A673 (cell line): ENCODE data around the gene MLXIP. TPM values are rescaled to one million over a fixed set of nuclear protein-coding genes. Genes with fewer than 3 reads are reported as not detected.

ENCODE experiments used
- BruUV-seq: library from RNA; stranded (reverse); fragments of 400-500 nt; replicated peaks from 2 replicates; lab custom pipeline; 2021; lab: Mats Ljungman, UMichigan
- CTCF ChIA-PET: fragments of 300-600 bp; sonication (Branson Sonifier 250); formaldehyde crosslinking; loops from one replicate; lab custom pipeline; 2022; ENCODE audit warnings: antibody characterized with exemption; lab: Charles Lee
- POLR2A ChIA-PET: fragments of 300-600 bp; sonication (Branson Sonifier 250); formaldehyde crosslinking; loops from one replicate; lab custom pipeline; 2022; ENCODE audit warnings: antibody characterized with exemption; ENCODE audit not compliant: low non-redundant PET; lab: Charles Lee
- DNase-seq: peaks from one replicate; pipeline ENCODE4 v3.0.0-alpha.2; 2015; ENCODE audit warnings: low spot score
- H3K27ac ChIP-seq: fragments of 200-600 bp; sonication (generic); 2 replicates; pipeline ENCODE4 v1.5.1; 2016; ENCODE audit warnings: mixed run types, low read depth, mild to moderate bottlenecking, mixed read lengths, antibody characterized with exemption, low read length; ENCODE audit not compliant: poor library complexity, severe bottlenecking
- H3K27me3 ChIP-seq: fragments of 200-600 bp; sonication (generic); replicated peaks from 2 replicates; pipeline ENCODE4 v1.6.1; 2017; ENCODE audit warnings: mixed run types, low read depth, mild to moderate bottlenecking, mixed read lengths, antibody characterized with exemption, low read length; ENCODE audit not compliant: insufficient read depth, poor library complexity
- H3K36me3 ChIP-seq: fragments of 200-600 bp; sonication (generic); 2 replicates; pipeline ENCODE4 v1.6.1; 2016; ENCODE audit warnings: mixed run types, mild to moderate bottlenecking, mixed read lengths, antibody characterized with exemption, low read length; ENCODE audit not compliant: insufficient read depth, poor library complexity, severe bottlenecking
- H3K4me1 ChIP-seq: fragments of 200-600 bp; sonication (generic); 2 replicates; pipeline ENCODE4 v1.6.1; 2017; ENCODE audit warnings: mixed run types, mild to moderate bottlenecking, mixed read lengths, antibody characterized with exemption, low read length; ENCODE audit not compliant: insufficient read depth, poor library complexity, severe bottlenecking
- H3K4me3 ChIP-seq: fragments of 200-600 bp; sonication (generic); 2 replicates; pipeline ENCODE4 v1.5.1; 2016; ENCODE audit warnings: low read depth, mixed run types, mild to moderate bottlenecking, mixed read lengths, low read length; ENCODE audit not compliant: poor library complexity, severe bottlenecking
- H3K9me3 ChIP-seq: fragments of 200-600 bp; sonication (generic); 2 replicates; pipeline ENCODE4 v1.6.1; 2016; ENCODE audit warnings: mixed run types, low read depth, mild to moderate bottlenecking, mixed read lengths, antibody characterized with exemption, low read length; ENCODE audit not compliant: poor library complexity, severe bottlenecking
- EZH2 ChIP-seq: fragments of 200-600 bp; sonication (generic); IDR thresholded peaks from 2 replicates; pipeline ENCODE4 v1.6.1; 2017; ENCODE audit warnings: borderline replicate concordance, low read depth, mild to moderate bottlenecking, mixed read lengths, antibody characterized with exemption, low read length; ENCODE audit not compliant: poor library complexity, severe bottlenecking
- intact Hi-C: fragments of 100-400 bp; cut with micrococcal nuclease; formaldehyde crosslinking; loops from one replicate; pipeline ENCODE4 v1.10.0; 2022; ENCODE audit not compliant: unreplicated experiment
- total RNA-seq: library from RNA; stranded (reverse); gene quantifications from 2 replicates; pipeline ENCODE4 v1.2.3, GENCODE V29; 2021
- TF ChIP-seq, protein P1 (sequence below): fragments of 300-800, 200-600 bp; sonication (generic); conservative IDR thresholded peaks from 2 replicates; pipeline ENCODE4 v1.5.1; 2017; ENCODE audit warnings: low read depth, mild to moderate bottlenecking, antibody characterized with exemption, low read length, moderate library complexity, mixed read lengths

MLXIP gene
- total RNA-seq, 1 experiment from 2014 or later, result 32.7 TPM

GRCh38 chr12:122067548-122067947 lies 11.0 kb upstream of the MLXIP start:
- Histone ChIP-seq H3K4me3 (no peak overlapping the region), H3K36me3 (no peaks in the 10 kb centered on the region), H3K9me3 (no peaks in the 10 kb centered on the region), H3K27ac (no peak overlapping the region), H3K4me1 (peaks cover 19% of the 10 kb centered on the region), H3K27me3 (no peaks in the 10 kb centered on the region)
- TF ChIP-seq, protein P1, sequence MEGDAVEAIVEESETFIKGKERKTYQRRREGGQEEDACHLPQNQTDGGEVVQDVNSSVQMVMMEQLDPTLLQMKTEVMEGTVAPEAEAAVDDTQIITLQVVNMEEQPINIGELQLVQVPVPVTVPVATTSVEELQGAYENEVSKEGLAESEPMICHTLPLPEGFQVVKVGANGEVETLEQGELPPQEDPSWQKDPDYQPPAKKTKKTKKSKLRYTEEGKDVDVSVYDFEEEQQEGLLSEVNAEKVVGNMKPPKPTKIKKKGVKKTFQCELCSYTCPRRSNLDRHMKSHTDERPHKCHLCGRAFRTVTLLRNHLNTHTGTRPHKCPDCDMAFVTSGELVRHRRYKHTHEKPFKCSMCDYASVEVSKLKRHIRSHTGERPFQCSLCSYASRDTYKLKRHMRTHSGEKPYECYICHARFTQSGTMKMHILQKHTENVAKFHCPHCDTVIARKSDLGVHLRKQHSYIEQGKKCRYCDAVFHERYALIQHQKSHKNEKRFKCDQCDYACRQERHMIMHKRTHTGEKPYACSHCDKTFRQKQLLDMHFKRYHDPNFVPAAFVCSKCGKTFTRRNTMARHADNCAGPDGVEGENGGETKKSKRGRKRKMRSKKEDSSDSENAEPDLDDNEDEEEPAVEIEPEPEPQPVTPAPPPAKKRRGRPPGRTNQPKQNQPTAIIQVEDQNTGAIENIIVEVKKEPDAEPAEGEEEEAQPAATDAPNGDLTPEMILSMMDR, result no peak
- no peak for TF ChIP-seq EZH2
- ChIA-PET POLR2A (no interaction called here), CTCF (no interaction called here)
- intact Hi-C loops, result no loop called here
- DNase-seq, result no peak
- BruUV-seq, result no TSS peak

DNA sequence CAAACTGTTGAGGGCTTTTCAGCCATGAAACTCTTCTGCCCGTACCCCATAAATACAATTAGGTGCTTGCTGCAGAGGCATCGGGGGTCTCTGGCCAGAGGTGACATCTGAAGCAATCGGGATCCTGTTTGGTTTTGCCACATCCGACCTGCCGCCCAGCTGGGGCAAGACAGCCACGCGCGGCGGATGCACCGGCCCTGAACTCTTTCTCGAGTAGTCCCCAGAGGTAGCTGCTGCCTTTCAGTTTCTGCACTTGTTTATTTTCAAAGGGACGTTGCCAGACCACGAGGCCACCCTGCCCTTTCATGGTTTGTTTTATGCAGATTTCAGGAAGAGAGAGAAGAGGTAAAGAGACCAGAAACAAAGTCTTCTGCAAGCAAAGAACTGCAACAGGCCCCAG lies 10.6 kb upstream of the MLXIP start:
- H3K27me3 ChIP-seq, result no peaks in the 10 kb centered on the region
- intact Hi-C loops, result no loop called here
- H3K9me3 ChIP-seq, result no peaks in the 10 kb centered on the region
- ChIA-PET POLR2A (no interaction called here), CTCF (no interaction called here)
- TF ChIP-seq EZH2, result no peak
- TF ChIP-seq, protein P1, result no peak
- H3K27ac ChIP-seq, result no peak overlapping the region
- peaks cover 22% of the 10 kb centered on the region for H3K4me1 ChIP-seq
- no TSS peak for BruUV-seq
- H3K4me3 ChIP-seq, result no peak overlapping the region
- DNase-seq, result no peak
- no peaks in the 10 kb centered on the region for H3K36me3 ChIP-seq

GRCh38 chr12:122072031-122072970 lies 6.3 kb upstream of the MLXIP start:
- H3K36me3 ChIP-seq, result no peaks in the 10 kb centered on the region
- intact Hi-C loops, result no loop called here
- DNase-seq, result peak; percentile 39
- H3K4me1 ChIP-seq, result peaks cover 9% of the 10 kb centered on the region
- no peak overlapping the region for H3K4me3 ChIP-seq
- H3K9me3 ChIP-seq, result no peaks in the 10 kb centered on the region
- POLR2A ChIA-PET, result no interaction called here
- CTCF ChIA-PET, result no interaction called here
- no peaks in the 10 kb centered on the region for H3K27me3 ChIP-seq
- TF ChIP-seq EZH2, result no peak
- TF ChIP-seq, protein P1, result no peak
- BruUV-seq, result no TSS peak
- H3K27ac ChIP-seq, result no peak overlapping the region
